ENCODE results near the gene RNF220. TPM values are rescaled to one million over a fixed set of nuclear protein-coding genes. Genes with fewer than 3 reads are reported as not detected.

RNF220 gene
- total RNA-seq, 1 experiment from 2014 or later: 68.7 TPM

DNA sequence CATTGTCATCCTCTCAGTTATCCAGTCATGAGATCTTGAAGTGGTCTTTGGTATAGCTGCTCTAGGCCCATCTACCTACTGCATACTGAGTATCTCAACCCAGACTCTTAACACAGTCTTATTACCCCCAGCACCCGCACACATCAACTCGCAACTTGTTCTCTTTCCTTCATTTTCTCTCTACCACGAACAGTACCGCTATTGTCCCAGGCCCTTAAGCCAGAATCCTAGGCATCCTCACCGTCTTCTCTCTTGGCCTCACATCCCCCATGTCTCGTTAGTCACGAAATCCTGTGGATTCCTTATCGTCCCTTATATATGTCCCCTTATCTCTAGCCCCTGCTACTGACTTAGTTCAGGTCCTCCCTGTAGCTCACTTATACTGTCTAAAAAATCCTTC is 142.8 kb downstream of the RNF220 start:
- DNase-seq: no peak
- H3K9me3 Mint-ChIP-seq (ENCODE audit: low read depth, unreplicated experiment): peaks cover 4% of the 10 kb centered on the region
- CTCF ChIA-PET: no interaction called here
- H3K36me3 Mint-ChIP-seq (ENCODE audit: insufficient read depth, unreplicated experiment): no peaks in the 10 kb centered on the region
- H3K27ac Mint-ChIP-seq (ENCODE audit: unreplicated experiment): no peak overlapping the region
- intact Hi-C loops (cut with micrococcal nuclease; ENCODE audit: unreplicated experiment): no loop called here
- TF ChIP-seq, protein P1, sequence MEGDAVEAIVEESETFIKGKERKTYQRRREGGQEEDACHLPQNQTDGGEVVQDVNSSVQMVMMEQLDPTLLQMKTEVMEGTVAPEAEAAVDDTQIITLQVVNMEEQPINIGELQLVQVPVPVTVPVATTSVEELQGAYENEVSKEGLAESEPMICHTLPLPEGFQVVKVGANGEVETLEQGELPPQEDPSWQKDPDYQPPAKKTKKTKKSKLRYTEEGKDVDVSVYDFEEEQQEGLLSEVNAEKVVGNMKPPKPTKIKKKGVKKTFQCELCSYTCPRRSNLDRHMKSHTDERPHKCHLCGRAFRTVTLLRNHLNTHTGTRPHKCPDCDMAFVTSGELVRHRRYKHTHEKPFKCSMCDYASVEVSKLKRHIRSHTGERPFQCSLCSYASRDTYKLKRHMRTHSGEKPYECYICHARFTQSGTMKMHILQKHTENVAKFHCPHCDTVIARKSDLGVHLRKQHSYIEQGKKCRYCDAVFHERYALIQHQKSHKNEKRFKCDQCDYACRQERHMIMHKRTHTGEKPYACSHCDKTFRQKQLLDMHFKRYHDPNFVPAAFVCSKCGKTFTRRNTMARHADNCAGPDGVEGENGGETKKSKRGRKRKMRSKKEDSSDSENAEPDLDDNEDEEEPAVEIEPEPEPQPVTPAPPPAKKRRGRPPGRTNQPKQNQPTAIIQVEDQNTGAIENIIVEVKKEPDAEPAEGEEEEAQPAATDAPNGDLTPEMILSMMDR (IDR thresholded peaks at IDR 0.05; ENCODE audit: unreplicated experiment): no peak
- no TSS peak for BruUV-seq (replicated peaks)
- H3K4me3 Mint-ChIP-seq (ENCODE audit: low read depth, unreplicated experiment): no peak overlapping the region
- peaks cover 35% of the 10 kb centered on the region for H3K27me3 Mint-ChIP-seq (ENCODE audit: unreplicated experiment)
- peaks cover 4% of the 10 kb centered on the region for H3K4me1 Mint-ChIP-seq (ENCODE audit: low read depth, unreplicated experiment)

DNA sequence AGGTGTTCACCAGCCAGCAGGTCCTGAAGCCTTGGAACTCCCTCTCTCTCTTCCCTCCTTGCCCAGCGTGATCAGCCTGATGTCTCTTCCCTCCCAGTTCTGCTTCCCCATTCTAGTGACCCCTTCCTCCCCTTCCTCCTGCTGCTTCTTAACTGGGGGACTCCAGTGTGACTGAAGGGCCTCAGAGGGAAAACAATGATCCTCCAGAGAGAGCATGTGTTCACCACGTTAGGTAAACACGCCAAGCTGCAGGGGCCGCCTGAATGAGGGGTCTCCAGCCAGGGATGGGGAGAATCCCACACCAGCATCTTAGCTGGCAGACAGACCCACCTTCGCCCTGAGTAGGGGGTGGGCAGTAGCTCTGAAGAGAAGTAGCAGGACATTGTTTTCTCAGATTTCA is 144.5 kb downstream of the RNF220 start:
- BruUV-seq (replicated peaks): no TSS peak
- Mint-ChIP-seq H3K36me3 (ENCODE audit: insufficient read depth, unreplicated experiment) (no peaks in the 10 kb centered on the region), H3K4me3 (ENCODE audit: low read depth, unreplicated experiment) (no peak overlapping the region), H3K27me3 (ENCODE audit: unreplicated experiment) (peaks cover 38% of the 10 kb centered on the region), H3K9me3 (ENCODE audit: low read depth, unreplicated experiment) (peaks cover 6% of the 10 kb centered on the region), H3K4me1 (ENCODE audit: low read depth, unreplicated experiment) (peaks cover 20% of the 10 kb centered on the region), H3K27ac (ENCODE audit: unreplicated experiment) (no peak overlapping the region)
- TF ChIP-seq, protein P1 (IDR thresholded peaks at IDR 0.05; ENCODE audit: unreplicated experiment): no peak
- intact Hi-C loops (cut with micrococcal nuclease; ENCODE audit: unreplicated experiment): no loop called here
- CTCF ChIA-PET: no interaction called here
- DNase-seq: no peak

DNA sequence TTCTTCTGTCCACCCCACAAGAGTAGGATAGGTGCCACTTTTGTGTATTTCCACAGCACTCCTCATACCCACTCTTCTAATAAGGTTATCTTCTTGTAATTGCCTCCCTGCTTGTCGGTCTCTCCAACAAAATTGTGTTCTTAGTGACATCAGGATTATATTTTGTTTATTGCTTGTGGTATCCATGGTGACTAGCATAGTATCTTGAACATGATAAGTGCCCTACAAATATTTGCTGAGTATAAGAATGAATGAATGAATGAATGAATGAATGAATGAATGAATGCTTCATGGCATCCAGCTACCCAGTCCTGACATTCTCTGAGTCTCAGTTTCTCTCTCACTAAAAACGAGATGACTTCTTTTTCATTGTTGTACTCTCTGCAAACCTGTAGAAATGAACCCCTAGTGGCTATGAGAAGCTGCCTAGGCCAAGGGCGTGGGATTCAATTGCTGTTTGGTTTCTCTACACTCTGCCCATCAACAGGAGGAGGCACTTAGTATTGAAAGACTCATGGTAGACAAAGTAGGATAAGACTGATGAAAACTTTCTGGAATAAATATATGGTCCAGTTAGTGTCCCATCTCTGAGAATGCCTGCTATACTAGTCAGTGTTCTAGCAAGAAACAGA is 148.2 kb downstream of the RNF220 start:
- BruUV-seq (replicated peaks): no TSS peak
- intact Hi-C loops (cut with micrococcal nuclease; ENCODE audit: unreplicated experiment): no loop called here
- CTCF ChIA-PET: interaction anchor here (1.4 kb wide), 1 partner anchor 8 kb away, joined by 3 read pairs; no protein-coding TSS in a partner anchor
- Mint-ChIP-seq H3K4me1 (ENCODE audit: low read depth, unreplicated experiment) (peaks cover 27% of the 10 kb centered on the region), H3K4me3 (ENCODE audit: low read depth, unreplicated experiment) (peak overlapping the region; percentile 5), H3K27me3 (ENCODE audit: unreplicated experiment) (peaks cover 49% of the 10 kb centered on the region), H3K36me3 (ENCODE audit: insufficient read depth, unreplicated experiment) (no peaks in the 10 kb centered on the region), H3K9me3 (ENCODE audit: low read depth, unreplicated experiment) (peaks cover 2% of the 10 kb centered on the region), H3K27ac (ENCODE audit: unreplicated experiment) (peak overlapping the region; percentile 58)
- no peak for DNase-seq
- TF ChIP-seq, protein P1 (IDR thresholded peaks at IDR 0.05; ENCODE audit: unreplicated experiment): no peak

DNA sequence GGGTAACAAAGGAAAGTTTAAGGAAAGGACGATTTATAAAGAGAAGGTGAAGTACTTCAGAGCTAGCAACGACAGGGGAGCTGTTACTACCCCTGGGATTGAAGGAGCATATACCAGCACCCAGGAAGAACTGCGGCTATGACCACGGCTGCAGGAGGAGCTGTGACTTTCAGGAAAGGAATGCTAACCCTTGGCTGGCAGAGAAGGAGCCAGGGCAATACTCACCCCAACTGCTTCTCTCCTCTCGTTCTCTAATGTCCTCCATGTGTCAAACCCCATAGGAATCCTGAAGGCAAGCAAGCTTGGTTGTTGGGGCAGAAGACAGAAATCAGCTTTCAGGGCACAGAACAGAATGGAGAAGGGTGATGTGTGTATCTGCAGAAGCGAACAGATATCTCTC is 148.7 kb downstream of the RNF220 start:
- intact Hi-C loops (cut with micrococcal nuclease; ENCODE audit: unreplicated experiment): no loop called here
- CTCF ChIA-PET: interaction anchor here (1.4 kb wide), 1 partner anchor 8 kb away, joined by 3 read pairs; no protein-coding TSS in a partner anchor
- H3K36me3 Mint-ChIP-seq (ENCODE audit: insufficient read depth, unreplicated experiment): no peaks in the 10 kb centered on the region
- peaks cover 2% of the 10 kb centered on the region for H3K9me3 Mint-ChIP-seq (ENCODE audit: low read depth, unreplicated experiment)
- TF ChIP-seq, protein P1 (IDR thresholded peaks at IDR 0.05; ENCODE audit: unreplicated experiment): no peak
- H3K4me1 Mint-ChIP-seq (ENCODE audit: low read depth, unreplicated experiment): peaks cover 27% of the 10 kb centered on the region
- no peak overlapping the region for H3K27ac Mint-ChIP-seq (ENCODE audit: unreplicated experiment)
- DNase-seq: peak; percentile 54
- H3K4me3 Mint-ChIP-seq (ENCODE audit: low read depth, unreplicated experiment): no peak overlapping the region
- peaks cover 49% of the 10 kb centered on the region for H3K27me3 Mint-ChIP-seq (ENCODE audit: unreplicated experiment)
- BruUV-seq (replicated peaks): no TSS peak
